Hematopoietic multipotent progenitor cell treated with erythropoietin and hydrocortisone succinate and interleukin-3 and kit ligand, for 6 days (in vitro differentiated cells): ENCODE measurements around the gene CHRNA5.
"Not testable (repeated sequence)": the region's sequence is repeated elsewhere in the genome, so short reads cannot be mapped to it uniquely, and the experiment has no call there.

ENCODE experiments used
- DNase-seq: peaks from one replicate; pipeline ENCODE4 v3.0.0-alpha.2; 2015

CHRNA5 gene

DNA sequence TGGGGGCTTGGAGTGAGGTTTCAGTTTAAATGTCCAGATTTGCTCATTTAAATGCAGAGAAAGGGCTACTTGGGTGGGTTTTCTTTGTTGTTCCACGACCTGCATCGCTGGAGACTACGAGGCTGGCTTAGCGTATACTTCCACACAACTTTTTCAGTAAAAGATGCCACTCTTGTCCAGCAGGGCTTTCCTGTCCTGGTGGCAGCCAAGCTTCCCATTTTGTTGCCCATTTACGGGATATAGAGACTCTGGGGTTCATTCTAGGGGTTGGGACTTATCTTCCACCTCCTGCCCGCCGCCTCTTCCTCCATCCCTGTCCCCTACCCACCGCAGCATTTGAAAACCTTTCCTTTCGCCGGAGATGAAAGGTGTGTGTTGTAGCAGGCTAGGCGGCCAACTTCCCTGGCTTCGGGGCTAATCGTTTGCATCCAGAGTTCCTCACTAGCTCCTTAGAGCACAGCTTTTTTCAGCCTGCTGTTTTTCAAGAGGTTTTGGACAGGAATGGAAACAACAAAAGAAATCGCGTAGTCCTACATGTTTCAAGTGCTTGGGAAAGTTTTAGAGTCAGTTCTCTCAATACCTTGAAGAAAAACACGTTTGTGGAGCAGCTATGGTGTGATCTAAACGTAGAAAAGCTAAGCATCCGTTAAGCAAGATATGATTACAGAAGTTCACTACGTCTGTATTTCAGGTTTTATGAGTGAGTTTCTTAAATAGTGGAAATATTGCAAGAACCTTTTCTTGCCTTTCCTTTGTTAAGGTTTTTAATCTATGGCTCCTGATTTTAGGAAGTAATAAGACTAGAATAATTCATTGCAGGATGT lies 843 bp downstream of the CHRNA5 start:
- DNase-seq = peak; percentile 35

DNA sequence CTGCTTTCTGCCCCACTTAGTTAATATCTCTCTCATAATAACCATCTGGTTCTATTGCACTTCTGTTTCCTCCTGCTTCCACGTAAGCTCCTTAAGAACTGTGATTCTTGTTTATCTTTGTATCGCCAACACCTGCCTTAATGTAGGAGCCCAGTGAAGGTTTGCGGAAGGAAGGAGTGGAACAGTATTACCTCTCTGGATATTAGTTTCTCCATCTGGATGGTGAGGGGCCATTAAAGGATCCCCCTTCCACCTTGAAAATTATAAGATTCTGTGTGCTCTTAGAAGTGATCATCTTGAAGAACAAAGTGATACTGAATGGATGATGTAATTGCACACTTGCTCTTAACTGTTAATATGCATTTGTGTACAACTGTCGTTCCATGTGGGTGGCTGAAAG lies 2.2 kb downstream of the CHRNA5 start:
- no peak for DNase-seq

DNA sequence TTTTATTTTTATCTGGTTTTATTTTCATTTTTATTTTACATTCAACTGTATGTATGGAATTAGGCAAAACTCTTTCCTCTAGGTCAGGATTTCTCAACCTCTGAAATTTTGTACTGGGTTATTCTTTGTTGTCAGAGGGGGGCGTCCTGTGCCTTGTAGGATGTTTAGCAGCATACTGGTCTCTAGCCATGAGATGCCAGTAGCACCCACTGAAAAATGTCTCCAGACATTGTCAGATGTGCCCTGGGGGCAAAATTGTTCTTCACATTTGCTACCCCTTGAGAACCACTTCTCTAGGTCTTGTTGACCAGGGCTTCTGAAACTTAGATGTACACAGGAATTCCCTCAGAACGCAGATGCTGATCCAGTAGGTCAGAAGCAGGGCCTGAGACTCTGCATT lies 5.4 kb downstream of the CHRNA5 start:
- no peak for DNase-seq

DNA sequence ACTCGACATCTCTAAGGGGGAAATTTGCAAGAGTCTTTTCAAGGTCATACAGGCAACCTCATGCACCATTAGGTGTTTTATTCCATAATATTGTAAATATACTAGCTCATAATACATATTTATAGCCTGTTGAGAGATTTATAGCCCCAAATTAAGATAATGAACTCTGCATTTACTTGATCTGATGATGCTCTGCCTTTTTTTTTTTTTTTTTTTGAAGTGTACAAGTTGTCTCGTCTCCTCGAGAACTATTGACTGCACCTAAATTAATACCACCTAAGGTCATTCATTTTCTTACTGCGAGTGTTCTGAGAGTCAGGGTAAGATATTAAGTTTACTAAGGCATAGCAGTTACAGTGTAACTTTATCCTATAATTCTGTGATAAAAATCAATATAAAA lies 6.1 kb downstream of the CHRNA5 start:
- DNase-seq = no peak

DNA sequence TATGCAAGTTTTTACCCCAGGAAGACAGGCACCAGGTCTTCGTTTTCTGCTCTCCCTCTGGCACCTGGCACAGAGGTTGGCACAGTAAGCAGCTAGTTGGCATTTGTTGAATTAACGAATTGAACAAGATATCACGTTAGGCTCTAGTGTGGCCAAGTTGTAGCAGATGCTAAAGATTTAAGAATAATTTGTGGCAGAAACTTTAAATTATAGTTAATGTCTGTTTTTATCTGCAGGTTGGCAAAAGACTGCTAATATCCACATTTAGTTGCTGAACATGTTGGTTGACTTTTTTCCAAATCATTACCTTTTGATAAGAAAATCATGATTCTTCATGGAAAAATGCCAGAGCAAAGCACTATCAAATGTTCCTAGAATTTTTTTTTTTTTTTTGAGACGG lies 8.1 kb downstream of the CHRNA5 start:
- DNase-seq = no peak

DNA sequence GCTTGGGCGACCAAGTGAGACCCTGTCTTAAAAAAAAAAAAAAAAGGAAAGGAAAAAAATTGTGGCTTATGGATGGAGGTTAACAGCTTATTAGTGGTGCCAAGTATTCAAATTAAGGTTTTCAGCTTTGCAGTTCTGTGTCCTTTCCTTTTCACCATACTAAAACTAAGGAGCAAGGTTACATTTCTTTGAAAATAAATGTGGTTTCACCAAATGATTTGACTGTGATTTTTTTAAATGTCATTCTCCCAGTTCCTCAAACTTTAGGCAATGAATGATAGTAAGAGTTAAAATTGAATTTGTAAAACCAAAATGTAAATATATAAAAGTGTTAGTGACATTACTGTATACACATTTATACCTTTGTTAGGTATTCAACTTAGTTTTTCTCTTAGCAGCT lies 9.6 kb downstream of the CHRNA5 start:
- no peak for DNase-seq

DNA sequence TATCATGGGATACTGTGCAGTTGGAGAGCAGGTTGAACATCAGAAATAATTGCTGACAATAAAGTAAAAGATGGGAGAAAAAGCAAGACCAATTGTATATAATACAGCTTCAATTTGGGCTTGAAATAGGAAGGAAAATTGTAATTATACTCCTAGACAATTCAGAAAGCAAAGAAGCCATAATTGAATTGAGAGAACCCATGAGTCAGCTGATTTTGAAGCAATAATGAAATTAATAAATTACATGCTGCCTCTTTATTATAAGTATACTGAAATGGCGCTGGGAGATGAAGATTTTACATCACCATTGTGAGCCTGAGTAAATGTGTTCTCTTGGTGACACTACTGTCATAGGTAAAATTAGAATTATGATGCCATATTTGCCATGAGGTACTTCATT lies 32.3 kb downstream of the CHRNA5 start:
- no peak for DNase-seq

DNA sequence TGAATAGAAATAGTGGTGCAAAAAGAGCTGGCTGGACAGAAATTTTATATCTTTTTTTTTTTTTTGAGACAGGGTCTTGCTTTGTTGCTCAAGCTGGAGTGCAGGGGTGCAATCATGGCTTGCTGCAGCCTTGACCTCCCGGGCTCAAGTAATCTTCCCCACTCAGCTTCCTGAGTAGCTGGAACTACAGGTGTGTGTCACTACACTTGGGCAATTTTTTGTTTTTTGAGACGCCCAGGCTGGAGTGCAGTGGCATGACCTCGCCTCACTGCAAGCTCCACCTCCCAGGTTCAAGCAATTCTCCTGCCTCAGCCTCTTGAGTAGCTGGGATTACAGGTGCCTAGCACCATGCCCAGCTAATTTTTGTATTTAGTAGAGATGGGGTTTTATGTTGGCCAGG lies 33.0 kb downstream of the CHRNA5 start:
- DNase-seq = no peak

DNA sequence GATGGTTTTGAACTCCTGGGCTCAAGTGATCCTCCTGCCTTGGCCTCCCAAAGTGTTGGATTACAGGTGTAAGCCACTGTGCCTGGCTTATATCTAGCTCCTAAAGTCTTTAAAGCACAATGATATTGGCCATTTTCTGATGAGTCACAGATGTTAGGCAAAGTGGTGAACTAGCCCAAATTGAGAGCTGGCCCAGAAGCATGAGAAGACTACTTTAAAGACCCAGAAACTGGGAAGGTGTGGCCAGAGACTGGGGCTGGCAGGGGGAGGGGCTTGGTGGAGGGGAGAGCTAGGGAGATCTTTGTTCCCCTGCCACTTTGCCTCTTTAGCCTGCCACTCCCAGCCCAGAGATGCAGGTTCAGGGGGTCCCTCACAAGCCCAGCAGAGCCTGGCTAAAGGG lies 33.9 kb downstream of the CHRNA5 start:
- peak; percentile 19 for DNase-seq

DNA sequence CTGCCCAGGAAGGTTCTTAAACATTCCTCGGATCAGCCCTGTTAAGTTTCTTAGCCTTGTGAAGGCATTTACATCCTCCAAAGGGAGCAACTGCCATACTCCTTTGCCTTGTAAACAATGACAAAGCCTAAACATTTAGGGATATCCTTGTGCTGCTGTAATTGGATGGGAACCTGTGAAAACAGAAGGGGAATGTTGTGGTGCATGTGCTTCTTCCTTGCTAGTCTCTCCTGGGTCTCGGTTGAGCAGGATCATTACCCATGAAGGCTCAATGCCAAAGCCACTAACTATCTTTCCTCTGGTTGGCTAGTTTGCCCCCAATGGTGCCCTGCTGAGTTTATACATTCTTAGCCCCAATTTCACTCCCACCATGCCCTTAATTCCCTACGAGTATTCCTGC lies 38.1 kb downstream of the CHRNA5 start:
- no peak for DNase-seq

DNA sequence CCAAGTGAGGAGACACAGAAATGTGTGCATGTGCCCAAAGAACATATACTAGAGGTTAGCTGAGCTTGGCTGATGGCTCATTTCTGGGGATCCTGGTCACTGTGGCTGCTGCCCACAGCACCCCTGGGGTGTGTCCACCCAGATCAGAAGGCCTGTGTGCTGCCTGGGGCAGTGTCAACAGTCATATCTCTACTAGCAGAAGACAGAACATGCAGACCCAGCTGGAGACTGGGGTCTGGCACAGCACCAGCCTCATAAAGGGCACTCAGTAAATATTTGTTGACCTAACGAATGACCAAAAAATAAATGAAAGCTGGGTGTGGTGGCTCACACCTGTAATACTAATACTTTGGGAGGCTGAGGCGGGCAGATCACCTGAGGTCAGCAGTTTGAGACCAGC lies 39.1 kb downstream of the CHRNA5 start:
- no peak for DNase-seq

DNA sequence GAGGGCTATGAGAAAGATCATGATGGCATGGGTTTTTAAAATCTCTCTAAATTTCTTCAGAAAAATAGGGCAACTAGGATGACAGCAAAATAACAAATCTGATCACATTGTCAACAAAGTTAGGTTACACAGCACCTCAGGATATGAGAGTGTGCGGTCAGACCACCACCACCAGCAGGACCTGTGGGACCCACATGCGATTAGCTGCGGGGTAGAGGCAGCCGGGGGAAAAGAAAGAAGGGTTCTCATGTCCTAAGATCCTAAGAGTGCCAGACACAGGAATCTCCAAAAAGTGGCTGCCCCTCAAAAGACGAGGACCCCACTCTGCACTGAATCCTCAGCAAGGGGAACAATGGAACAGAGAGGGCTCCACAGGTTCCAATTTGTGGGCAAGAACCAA lies 39.9 kb downstream of the CHRNA5 start:
- DNase-seq = no peak

DNA sequence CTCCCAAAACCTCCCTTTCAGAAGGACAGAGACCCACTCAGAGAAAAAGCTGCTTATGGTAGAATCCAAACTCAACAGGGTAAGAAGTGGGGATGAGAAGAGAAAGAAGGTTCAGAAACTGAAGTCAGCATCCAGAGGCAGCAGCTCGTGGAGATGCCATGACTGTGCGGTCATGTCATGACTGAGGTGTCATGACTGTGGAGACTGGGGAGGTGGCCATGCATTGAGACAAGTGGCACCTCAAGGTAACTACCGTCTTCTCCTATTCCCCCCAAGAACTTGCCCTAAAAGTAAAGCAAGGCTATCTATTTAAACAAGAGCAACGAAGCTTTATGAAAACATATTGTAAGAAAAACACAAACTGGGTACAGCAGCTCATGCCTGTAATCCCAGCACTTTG lies 40.4 kb downstream of the CHRNA5 start:
- DNase-seq = no peak

DNA sequence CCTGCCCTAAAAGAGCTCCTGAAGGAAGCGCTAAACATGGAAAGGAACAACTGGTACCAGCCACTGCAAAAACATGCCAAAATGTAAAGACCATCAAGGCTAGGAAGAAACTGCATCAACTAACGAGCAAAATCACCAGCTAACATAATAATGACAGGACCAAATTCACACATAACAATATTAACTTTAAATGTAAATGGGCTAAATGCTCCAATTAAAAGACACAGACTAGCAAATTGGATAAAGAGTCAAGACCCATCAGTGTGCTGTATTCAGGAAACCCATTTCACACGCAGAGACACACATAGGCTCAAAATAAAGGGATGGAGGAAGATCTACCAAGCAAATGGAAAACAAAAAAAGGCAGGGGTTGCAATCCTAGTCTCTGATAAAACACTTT lies 44.2 kb downstream of the CHRNA5 start:
- DNase-seq = not testable (repeated sequence)

DNA sequence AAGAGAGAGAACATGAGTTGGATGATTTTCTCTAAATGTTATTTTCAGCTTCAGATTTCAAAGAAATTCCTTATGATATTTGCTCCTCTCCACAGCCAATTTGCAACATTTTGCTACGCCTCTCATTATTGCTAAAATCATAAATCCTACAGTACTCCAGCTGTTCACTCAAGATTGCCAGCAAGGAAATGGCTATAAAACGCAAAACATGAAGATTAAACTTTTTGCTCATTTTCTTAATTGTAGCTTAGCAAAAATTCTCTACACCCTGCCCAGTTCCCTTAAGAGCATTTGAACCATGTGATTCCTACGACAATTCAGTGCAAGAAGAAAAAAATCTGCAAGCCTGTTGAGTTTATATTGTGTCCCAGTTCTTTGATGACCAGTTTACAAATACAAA lies 48.7 kb downstream of the CHRNA5 start:
- no peak for DNase-seq

DNA sequence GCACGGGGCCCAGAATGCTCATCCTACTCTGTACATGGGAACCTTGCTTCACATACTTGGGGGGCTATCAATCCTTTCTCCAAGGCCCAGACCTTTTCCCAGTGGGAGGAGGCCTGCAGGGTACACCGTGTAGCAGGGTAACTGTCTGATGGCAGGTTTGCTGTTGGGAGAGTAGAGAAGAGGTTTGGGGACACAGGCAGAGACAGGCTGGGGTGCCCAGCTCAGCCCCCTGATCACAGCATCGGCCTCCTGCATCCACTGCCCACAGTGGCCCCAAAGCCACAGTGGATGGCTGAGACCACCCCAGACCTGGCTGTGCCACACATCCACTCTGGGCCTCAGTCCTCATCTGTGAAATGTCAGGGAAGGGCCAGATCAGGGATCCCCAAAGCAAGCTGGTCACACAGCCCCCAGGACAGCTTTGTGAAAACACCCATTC lies 49.9 kb downstream of the CHRNA5 start:
- no peak for DNase-seq

DNA sequence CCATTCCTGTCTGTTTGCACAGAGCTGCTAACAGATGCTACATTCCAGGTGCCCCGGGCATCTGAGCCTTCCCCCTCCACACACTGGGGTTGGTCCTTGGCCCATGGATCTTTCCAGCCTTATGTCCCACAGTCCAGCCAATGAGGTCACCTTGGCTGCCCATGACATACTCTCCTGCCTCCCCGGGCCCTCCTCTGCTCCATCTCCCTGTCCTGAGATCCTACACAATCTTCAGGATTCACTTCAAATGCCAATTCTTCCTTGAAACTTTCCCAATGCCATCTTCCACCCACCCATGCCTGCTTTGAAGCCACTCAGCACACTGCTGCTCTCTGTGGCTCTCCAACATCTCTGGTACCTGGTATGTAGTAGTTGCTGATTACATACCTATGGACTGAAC lies 51.2 kb downstream of the CHRNA5 start:
- no peak for DNase-seq

DNA sequence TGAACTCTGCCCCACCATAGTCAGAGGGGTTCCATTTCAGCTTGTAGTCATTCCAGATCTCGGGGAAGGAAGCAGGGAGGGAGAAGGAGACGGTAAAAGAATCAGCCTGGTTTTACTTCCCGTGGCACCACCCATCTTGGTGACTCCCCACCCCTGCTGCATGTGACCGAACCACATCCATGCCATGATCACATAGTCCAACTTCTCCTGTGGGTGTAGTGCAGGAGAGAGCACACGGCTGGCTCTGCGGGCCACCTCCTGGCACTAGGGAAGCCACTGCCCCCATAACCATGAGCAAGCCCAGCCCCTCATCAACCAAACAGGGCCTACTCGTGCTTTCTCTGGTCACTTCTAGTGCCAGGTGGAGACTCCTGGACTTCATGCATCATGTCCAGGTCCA lies 51.8 kb downstream of the CHRNA5 start:
- DNase-seq = no peak

DNA sequence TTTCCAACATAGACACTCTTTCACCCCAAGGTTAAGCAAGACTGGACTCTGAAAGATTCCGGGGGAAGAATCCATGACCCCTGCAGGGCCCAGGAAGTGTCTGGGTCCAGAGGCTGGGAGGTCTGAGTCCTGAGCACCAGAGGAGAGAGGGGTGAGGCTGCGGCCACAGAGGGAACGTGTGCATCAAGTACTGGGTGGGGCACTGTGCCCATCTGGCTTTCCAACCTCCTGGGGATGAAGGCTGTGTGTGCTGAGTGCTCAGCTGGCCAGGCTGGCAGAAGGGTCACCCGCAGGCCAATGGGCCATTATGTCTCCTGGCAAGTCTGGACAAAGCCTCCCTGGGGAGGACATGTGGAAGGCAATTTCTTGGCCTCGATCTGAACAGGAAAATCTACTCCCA lies 52.2 kb downstream of the CHRNA5 start:
- DNase-seq = no peak

DNA sequence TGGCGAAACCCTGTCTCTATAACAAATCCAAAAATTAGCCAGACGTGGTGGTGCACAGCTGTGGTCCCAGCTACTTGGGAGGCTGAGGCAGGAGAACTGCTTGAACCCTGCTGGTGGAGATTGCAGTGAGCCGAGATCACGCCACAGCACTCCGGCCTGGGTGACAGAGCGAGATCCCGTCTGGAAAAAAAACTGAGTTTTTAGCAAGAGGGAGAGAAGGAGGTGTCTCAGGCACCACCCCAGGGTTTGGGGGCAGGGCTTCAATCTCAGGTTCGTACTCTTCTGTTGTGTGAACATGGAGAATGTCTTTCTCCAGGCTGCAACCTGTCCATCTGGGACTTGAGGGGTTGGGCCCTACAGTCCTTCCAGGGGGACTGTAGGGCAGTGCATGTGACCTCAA lies 52.7 kb downstream of the CHRNA5 start:
- DNase-seq = no peak

DNA sequence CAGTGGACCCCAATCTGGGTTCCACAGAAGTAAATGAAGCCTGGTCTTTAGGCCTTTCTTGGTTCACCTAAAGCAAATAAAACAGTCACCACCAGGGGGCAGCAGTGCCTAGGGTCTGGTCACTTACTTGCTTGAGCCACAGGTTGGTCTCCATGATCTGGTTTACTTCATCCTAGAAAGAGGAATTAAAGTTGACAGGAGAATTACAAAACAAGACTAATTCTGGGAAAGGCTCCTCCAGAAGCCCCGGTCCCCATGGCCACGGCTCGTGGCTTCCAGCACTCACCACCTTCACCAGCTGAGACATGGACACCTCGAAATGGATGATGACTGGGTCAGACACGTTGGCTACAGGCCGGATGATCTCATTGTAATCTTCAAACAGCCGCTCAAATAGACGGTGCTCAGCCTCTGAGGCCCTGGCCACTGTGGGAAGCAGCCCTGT lies 53.2 kb downstream of the CHRNA5 start:
- peak; percentile 92 for DNase-seq

DNA sequence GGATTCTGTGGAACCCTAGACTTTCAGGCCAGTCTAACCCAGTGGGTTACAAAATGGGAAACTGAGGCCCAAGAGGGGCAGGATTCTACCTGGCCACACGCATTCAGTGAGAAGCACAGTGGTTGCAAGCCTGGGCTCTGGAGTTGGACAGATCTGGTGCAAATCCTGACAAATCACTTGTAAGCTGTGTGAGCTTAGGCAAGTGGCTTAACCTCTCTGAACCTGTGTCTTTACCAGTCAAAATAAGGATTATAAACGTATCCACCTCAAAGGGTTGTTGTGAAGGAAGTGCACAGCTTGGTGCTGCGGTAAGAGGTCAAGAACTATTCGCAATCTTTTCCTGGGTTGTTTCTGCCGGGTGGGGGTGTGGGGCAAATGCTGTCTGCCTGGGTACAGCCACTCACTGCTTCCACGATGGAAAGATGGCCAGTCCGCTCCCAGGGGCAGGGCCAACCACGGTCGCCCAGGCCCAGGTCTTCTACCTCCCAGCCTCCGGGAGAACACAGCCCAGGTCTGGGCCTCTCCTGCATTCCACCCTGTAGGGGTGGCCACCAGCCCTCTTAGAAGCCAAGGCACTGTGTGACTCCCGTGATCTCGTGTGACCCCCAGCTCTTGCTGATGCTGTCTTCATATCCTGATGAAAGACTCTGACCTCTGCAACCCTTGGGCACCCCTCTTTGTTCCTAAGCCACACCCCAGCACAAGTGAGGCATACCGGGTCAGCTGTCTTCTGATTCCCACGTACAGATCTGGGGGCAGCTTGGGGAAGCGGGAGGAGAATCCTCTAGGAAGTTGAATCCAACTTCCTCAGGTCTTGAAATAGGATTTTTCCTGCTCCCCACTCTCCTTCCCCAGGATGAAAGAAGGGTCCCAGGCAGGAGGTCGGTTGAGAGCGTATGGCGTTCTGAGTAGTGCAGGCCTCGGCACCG lies 54.0 kb downstream of the CHRNA5 start:
- no peak for DNase-seq

DNA sequence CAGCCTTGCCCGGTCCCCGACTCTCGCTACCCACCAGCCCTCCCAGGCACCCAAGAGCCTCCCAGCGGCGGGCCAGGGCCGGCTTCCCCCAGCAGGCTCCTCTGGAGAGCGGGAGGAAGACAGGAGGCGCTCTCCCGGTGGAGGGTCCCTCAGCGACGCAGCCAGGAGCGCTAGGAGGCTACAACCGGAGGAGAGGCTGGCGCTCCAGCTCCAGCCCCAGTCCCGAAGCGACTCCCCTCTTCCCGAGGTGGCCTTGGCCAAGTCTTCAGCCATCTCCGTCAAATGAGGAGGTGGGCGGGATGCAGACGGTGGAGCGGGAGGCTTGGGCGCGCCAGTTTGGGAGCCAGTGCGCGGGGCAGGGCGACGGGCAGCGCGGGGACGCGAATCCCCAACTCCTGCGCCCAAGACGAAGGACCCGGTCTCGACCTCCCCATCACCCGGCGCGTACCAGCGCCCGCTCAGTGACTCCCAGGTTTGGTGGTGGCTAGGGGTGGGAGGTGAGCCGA lies 54.8 kb downstream of the CHRNA5 start:
- DNase-seq = peak; percentile 23
